ENCODE results near the gene CHD9.

Gene CHD9

GRCh38 chr16:53098526-53099317 lies 43.9 kb downstream of the CHD9 start:
- peak; percentile 13 for DNase-seq

GRCh38 chr16:53099318-53100130 lies 44.7 kb downstream of the CHD9 start:
- peak; percentile 42 for DNase-seq

- DNase-seq: no peak
Measured at GRCh38 chr16:53100131-53100748, 45.4 kb downstream of the CHD9 start.

- DNase-seq: no peak
Measured at GRCh38 chr16:53100889-53101288, 46.1 kb downstream of the CHD9 start.

GRCh38 chr16:53103811-53104210 lies 49.0 kb downstream of the CHD9 start:
- DNase-seq: no peak

GRCh38 chr16:53105565-53105964 lies 50.8 kb downstream of the CHD9 start:
- no peak for DNase-seq

- DNase-seq: no peak
Measured at GRCh38 chr16:53111078-53111791, 56.4 kb downstream of the CHD9 start.

GRCh38 chr16:53112015-53112414 lies 57.2 kb downstream of the CHD9 start:
- DNase-seq: no peak

- DNase-seq: no peak
Measured at GRCh38 chr16:53115047-53115446, 60.3 kb downstream of the CHD9 start.

GRCh38 chr16:53115773-53116172 lies 61.0 kb downstream of the CHD9 start:
- DNase-seq: no peak

- DNase-seq: no peak
Measured at GRCh38 chr16:53121043-53121620, 66.3 kb downstream of the CHD9 start.

- DNase-seq: no peak
Measured at GRCh38 chr16:53121661-53122060, 66.9 kb downstream of the CHD9 start.

- DNase-seq: no peak
Measured at GRCh38 chr16:53123747-53124146, 69.0 kb downstream of the CHD9 start.

- DNase-seq: no peak
Measured at GRCh38 chr16:53126390-53126789, 71.6 kb downstream of the CHD9 start.

- no peak for DNase-seq
Measured at GRCh38 chr16:53129281-53130158, 74.7 kb downstream of the CHD9 start.

GRCh38 chr16:53130159-53131049 lies 75.6 kb downstream of the CHD9 start:
- peak; percentile 93 for DNase-seq

GRCh38 chr16:53131050-53131362 lies 76.2 kb downstream of the CHD9 start:
- DNase-seq: no peak

GRCh38 chr16:53131363-53132071 lies 76.7 kb downstream of the CHD9 start:
- peak; percentile 65 for DNase-seq

GRCh38 chr16:53132406-53132805 lies 77.6 kb downstream of the CHD9 start:
- no peak for DNase-seq

GRCh38 chr16:53135329-53135728 lies 80.5 kb downstream of the CHD9 start:
- DNase-seq: no peak
